WTC11 (cell line): ENCODE measurements around the gene MMS19. TPM values are rescaled to one million over a fixed set of nuclear protein-coding genes. Genes with fewer than 3 reads are reported as not detected.

Experiments used
- ATAC-seq: fragments of 200-7000 bp; cut with Tn5 transposase; 2 replicates; pipeline ENCODE4 v1.10.0; 2021; ENCODE audit warnings: mild to moderate bottlenecking, moderate library complexity
- CTCF ChIA-PET: fragments of 300-600 bp; sonication (Branson Sonifier 250); formaldehyde crosslinking; loops from one replicate; lab custom pipeline; 2021; ENCODE audit warnings: antibody characterized with exemption; lab: Charles Lee
- POLR2A ChIA-PET: fragments of 350-600 bp; sonication (Branson Sonifier 250); formaldehyde crosslinking; loops from one replicate; lab custom pipeline; 2021; ENCODE audit warnings: antibody characterized with exemption; lab: Charles Lee
- DNase-seq: peaks from one replicate; pipeline ENCODE4 v3.0.0; 2021; ENCODE audit warnings: low spot score
- H3K27ac Mint-ChIP-seq: 2 replicates; pipeline ENCODE4 v1.8.0; 2021; ENCODE audit warnings: mixed read lengths
- H3K27me3 Mint-ChIP-seq: 2 replicates; pipeline ENCODE4 v1.8.0; 2021; ENCODE audit warnings: low read depth, mild to moderate bottlenecking, moderate library complexity, mixed read lengths
- H3K36me3 Mint-ChIP-seq: 2 replicates; pipeline ENCODE4 v1.8.0; 2021; ENCODE audit warnings: mixed read lengths
- H3K4me1 Mint-ChIP-seq: 2 replicates; pipeline ENCODE4 v1.8.0; 2022; ENCODE audit warnings: mixed read lengths
- H3K4me3 Mint-ChIP-seq: 2 replicates; pipeline ENCODE4 v1.8.0; 2021; ENCODE audit warnings: mild to moderate bottlenecking, moderate library complexity, mixed read lengths
- H3K9me3 Mint-ChIP-seq: 2 replicates; pipeline ENCODE4 v1.8.0; 2021; ENCODE audit warnings: mixed read lengths
- FOXJ3 ChIP-seq: sonication (generic); formaldehyde crosslinking; IDR thresholded peaks from 2 replicates; pipeline ENCODE4 v1.9.0; 2021; ENCODE audit warnings: missing genetic modification reagents, mild to moderate bottlenecking, borderline replicate concordance
- FOXP1 ChIP-seq: sonication (generic); formaldehyde crosslinking; IDR thresholded peaks from 2 replicates; pipeline ENCODE4 v1.8.0; 2022; ENCODE audit warnings: missing genetic modification reagents, mild to moderate bottlenecking, moderate library complexity, borderline replicate concordance
- GABPB1 ChIP-seq: sonication (generic); formaldehyde crosslinking; IDR thresholded peaks from 2 replicates; pipeline ENCODE4 v1.8.1; 2023; ENCODE audit warnings: mild to moderate bottlenecking, missing genetic modification reagents
- GRHL2 ChIP-seq: fragments of 250-450 bp; sonication (Bioruptor Pico); IDR thresholded peaks from 2 replicates; pipeline ENCODE4 v1.8.0; 2022; ENCODE audit warnings: mild to moderate bottlenecking, moderate library complexity; ENCODE audit not compliant: insufficient replicate concordance, severe bottlenecking
- JUN ChIP-seq: sonication (generic); formaldehyde crosslinking; IDR thresholded peaks from 2 replicates; pipeline ENCODE4 v1.8.0; 2023; ENCODE audit warnings: mild to moderate bottlenecking, missing genetic modification reagents
- MYBL2 ChIP-seq: sonication (generic); formaldehyde crosslinking; IDR thresholded peaks from 2 replicates; pipeline ENCODE4 v1.8.1; 2023; ENCODE audit warnings: mild to moderate bottlenecking, moderate library complexity, missing genetic modification reagents
- SOX15 ChIP-seq: fragments of 250-450 bp; sonication (Bioruptor Pico); IDR thresholded peaks from 2 replicates; pipeline ENCODE4 v1.9.0; 2021; ENCODE audit warnings: mild to moderate bottlenecking
- TEAD1 ChIP-seq: sonication (generic); formaldehyde crosslinking; IDR thresholded peaks from 2 replicates; pipeline ENCODE4 v1.8.0; 2022; ENCODE audit warnings: mild to moderate bottlenecking, missing genetic modification reagents
- ZNF232 ChIP-seq: sonication (generic); formaldehyde crosslinking; IDR thresholded peaks from 2 replicates; pipeline ENCODE4 v1.8.0; 2022; ENCODE audit warnings: mild to moderate bottlenecking, missing genetic modification reagents
- total RNA-seq: library from RNA; stranded (reverse); gene quantifications from 3 replicates; pipeline ENCODE4 v1.2.3, GENCODE V29; 2021
- TF ChIP-seq, protein P1 (sequence below): sonication (generic); formaldehyde crosslinking; IDR thresholded peaks from 2 replicates; pipeline ENCODE4 v1.8.0; 2023; ENCODE audit warnings: missing genetic modification reagents
- TF ChIP-seq, protein P2 (sequence below): sonication (generic); formaldehyde crosslinking; IDR thresholded peaks from 2 replicates; pipeline ENCODE4 v1.8.1; 2022; ENCODE audit warnings: low read depth, missing genetic modification reagents, borderline replicate concordance
- TF ChIP-seq, protein P3 (sequence below): sonication (generic); formaldehyde crosslinking; IDR thresholded peaks from 2 replicates; pipeline ENCODE4 v1.8.0; 2023; ENCODE audit warnings: missing genetic modification reagents, mild to moderate bottlenecking, borderline replicate concordance
- TF ChIP-seq, protein P4 (sequence below): fragments of 250-450 bp; sonication (Bioruptor Pico); conservative IDR thresholded peaks from 2 replicates; pipeline ENCODE4 v1.9.0; 2021; ENCODE audit warnings: mild to moderate bottlenecking
- TF ChIP-seq, protein P5 (sequence below): fragments of 250-450 bp; sonication (Bioruptor Pico); IDR thresholded peaks from 2 replicates; pipeline ENCODE4 v2.1.2; 2022; ENCODE audit warnings: mild to moderate bottlenecking, moderate library complexity
- TF ChIP-seq, protein P6 (sequence below): fragments of 250-450 bp; sonication (Bioruptor Pico); IDR thresholded peaks from 2 replicates; pipeline ENCODE4 v1.9.0; 2021; ENCODE audit warnings: mild to moderate bottlenecking, borderline replicate concordance

The MMS19 gene
- total RNA-seq, 1 experiment from 2014 or later = 135 TPM

DNA sequence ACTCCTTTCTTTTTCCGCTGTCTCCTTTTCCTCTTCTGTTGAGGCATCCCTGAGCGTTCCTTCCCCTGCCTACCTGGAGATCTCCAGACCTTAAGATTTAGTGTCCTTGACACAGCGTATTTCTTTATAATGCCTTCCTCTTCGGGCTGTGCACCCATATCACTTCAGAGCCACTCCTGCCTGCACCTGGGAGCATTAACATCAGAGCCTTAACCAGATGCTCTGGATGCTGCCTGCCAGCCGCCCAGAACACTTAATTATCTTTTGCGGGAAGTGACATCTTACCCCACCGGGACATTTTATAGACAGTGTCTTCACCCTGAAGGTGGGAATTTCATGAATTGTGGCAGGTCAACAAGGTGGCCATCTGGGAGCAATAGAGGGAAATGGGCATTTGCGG is 24.7 kb upstream of the MMS19 start:
- Mint-ChIP-seq H3K27me3 (no peaks in the 10 kb centered on the region; the same call in 1 of the 2 replicates), H3K4me1 (peaks cover 32% of the 10 kb centered on the region), H3K27ac (peak overlapping the region; percentile 72), H3K36me3 (peaks cover 4% of the 10 kb centered on the region; the same call in 1 of the 2 replicates), H3K4me3 (no peak overlapping the region), H3K9me3 (no peaks in the 10 kb centered on the region)
- CTCF ChIA-PET = interaction anchor here (1.6 to 3.5 kb wide), 3 partner anchors 11 to 59 kb away, joined by 6 to 47 read pairs (median 15); partner anchors contain the start of gene UBTD1
- ATAC-seq (no peak), DNase-seq (no peak)
- POLR2A ChIA-PET = no interaction called here
- TF ChIP-seq, protein P1, sequence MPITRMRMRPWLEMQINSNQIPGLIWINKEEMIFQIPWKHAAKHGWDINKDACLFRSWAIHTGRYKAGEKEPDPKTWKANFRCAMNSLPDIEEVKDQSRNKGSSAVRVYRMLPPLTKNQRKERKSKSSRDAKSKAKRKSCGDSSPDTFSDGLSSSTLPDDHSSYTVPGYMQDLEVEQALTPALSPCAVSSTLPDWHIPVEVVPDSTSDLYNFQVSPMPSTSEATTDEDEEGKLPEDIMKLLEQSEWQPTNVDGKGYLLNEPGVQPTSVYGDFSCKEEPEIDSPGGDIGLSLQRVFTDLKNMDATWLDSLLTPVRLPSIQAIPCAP (CRISPR knock-in tag) = no peak
- no peak for TF ChIP-seq SOX15
- no peak for TF ChIP-seq MYBL2 (CRISPR knock-in tag)
- TF ChIP-seq, protein P2, sequence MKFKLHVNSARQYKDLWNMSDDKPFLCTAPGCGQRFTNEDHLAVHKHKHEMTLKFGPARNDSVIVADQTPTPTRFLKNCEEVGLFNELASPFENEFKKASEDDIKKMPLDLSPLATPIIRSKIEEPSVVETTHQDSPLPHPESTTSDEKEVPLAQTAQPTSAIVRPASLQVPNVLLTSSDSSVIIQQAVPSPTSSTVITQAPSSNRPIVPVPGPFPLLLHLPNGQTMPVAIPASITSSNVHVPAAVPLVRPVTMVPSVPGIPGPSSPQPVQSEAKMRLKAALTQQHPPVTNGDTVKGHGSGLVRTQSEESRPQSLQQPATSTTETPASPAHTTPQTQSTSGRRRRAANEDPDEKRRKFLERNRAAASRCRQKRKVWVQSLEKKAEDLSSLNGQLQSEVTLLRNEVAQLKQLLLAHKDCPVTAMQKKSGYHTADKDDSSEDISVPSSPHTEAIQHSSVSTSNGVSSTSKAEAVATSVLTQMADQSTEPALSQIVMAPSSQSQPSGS = no peak
- no peak for TF ChIP-seq ZNF232 (CRISPR knock-in tag)
- TF ChIP-seq GRHL2 = no peak
- no peak for TF ChIP-seq FOXJ3
- TF ChIP-seq, protein P3, sequence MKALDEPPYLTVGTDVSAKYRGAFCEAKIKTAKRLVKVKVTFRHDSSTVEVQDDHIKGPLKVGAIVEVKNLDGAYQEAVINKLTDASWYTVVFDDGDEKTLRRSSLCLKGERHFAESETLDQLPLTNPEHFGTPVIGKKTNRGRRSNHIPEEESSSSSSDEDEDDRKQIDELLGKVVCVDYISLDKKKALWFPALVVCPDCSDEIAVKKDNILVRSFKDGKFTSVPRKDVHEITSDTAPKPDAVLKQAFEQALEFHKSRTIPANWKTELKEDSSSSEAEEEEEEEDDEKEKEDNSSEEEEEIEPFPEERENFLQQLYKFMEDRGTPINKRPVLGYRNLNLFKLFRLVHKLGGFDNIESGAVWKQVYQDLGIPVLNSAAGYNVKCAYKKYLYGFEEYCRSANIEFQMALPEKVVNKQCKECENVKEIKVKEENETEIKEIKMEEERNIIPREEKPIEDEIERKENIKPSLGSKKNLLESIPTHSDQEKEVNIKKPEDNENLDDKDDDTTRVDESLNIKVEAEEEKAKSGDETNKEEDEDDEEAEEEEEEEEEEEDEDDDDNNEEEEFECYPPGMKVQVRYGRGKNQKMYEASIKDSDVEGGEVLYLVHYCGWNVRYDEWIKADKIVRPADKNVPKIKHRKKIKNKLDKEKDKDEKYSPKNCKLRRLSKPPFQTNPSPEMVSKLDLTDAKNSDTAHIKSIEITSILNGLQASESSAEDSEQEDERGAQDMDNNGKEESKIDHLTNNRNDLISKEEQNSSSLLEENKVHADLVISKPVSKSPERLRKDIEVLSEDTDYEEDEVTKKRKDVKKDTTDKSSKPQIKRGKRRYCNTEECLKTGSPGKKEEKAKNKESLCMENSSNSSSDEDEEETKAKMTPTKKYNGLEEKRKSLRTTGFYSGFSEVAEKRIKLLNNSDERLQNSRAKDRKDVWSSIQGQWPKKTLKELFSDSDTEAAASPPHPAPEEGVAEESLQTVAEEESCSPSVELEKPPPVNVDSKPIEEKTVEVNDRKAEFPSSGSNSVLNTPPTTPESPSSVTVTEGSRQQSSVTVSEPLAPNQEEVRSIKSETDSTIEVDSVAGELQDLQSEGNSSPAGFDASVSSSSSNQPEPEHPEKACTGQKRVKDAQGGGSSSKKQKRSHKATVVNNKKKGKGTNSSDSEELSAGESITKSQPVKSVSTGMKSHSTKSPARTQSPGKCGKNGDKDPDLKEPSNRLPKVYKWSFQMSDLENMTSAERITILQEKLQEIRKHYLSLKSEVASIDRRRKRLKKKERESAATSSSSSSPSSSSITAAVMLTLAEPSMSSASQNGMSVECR (CRISPR knock-in tag) = no peak

DNA sequence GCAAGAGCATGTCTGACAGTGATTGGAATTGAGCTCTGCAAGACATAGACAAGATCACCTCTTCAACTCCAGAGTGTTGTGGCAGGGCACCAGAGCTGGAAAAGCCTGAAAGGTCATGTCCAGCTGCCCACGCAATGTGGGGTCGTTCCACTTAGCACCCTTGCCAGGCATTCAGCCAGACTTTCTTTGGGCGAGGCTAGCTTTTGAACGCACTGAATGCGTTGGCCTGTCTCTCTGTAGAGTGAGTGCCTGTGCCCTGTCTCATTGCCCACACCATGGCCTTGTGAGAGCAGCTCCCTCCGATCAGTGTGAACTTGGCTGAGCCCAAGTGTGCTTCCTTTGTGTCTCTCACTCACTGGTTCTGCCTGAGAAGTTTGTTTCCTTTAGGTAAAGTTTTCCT is 23.8 kb upstream of the MMS19 start:
- Mint-ChIP-seq H3K9me3 (no peaks in the 10 kb centered on the region), H3K27me3 (no peaks in the 10 kb centered on the region; the same call in 1 of the 2 replicates), H3K4me3 (no peak overlapping the region), H3K27ac (peak overlapping the region; percentile 75; the same call in 1 of the 2 replicates), H3K4me1 (peaks cover 35% of the 10 kb centered on the region), H3K36me3 (peaks cover 4% of the 10 kb centered on the region; the same call in 1 of the 2 replicates)
- ATAC-seq (no peak), DNase-seq (no peak)
- ChIA-PET CTCF (interaction anchor here (0.6 to 3.5 kb wide), 11 partner anchors 8 to 90 kb away, joined by 3 to 47 read pairs (median 6); partner anchors contain the start of genes ANKRD2 and UBTD1), POLR2A (no interaction called here)
- no peak for TF ChIP-seq FOXP1
- TF ChIP-seq, all 79 proteins: peak for 0

DNA sequence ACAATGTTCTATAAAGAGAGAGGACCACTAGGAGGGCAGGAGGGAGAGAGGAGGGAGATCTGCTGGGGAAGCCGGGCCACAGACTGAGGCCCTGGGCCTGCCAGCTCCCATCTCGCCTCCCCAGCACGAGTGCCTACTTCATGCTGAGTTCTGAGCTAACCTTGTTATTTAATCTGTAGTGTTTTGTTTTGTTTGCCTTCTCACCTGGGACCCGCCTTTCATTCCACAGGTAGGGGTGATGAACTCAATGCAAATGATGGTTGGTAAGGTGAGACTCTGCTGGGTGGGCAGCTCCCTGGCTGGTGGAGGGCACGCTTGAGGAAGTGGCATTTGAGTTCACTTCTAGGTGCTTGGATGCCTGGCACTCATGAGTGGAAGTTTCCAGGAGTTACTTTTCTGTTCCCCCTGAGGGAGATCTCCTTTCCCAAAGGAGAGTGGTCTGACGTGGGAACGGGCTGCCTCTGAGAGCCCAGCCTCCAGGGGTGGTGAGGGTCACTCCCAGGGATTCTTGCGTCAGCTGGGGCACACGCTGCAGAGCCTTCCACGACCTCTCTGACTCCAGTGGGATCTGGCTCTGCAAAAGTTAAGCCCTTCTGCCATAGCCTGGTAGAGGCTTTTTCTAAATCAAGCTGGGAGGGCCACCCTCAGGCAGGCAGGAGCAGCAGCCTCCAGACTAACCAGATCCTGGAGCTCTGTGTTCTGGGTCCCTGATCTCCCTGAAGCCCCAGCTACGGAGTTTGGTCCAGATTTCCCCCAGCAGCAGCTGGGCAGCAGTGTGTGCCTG is 22.9 kb upstream of the MMS19 start:
- peak overlapping the region; percentile 79 for H3K27ac Mint-ChIP-seq
- ATAC-seq (peak; percentile 81), DNase-seq (peak; percentile 33)
- no peak overlapping the region for H3K4me3 Mint-ChIP-seq
- H3K36me3 Mint-ChIP-seq = peaks cover under 1% of the 10 kb centered on the region; the same call in 1 of the 2 replicates
- H3K4me1 Mint-ChIP-seq = peaks cover 35% of the 10 kb centered on the region
- no peaks in the 10 kb centered on the region for H3K9me3 Mint-ChIP-seq
- no peaks in the 10 kb centered on the region; the same call in 1 of the 2 replicates for H3K27me3 Mint-ChIP-seq
- CTCF ChIA-PET = interaction anchor here (0.6 to 3.5 kb wide), 14 partner anchors 9 to 206 kb away, joined by 3 to 47 read pairs (median 5); partner anchors contain the start of genes ANKRD2 and UBTD1
- POLR2A ChIA-PET = interaction anchor here (0.6 kb wide), 1 partner anchor 31 kb away, joined by 3 read pairs; no protein-coding TSS in a partner anchor
- TF ChIP-seq, protein P4, sequence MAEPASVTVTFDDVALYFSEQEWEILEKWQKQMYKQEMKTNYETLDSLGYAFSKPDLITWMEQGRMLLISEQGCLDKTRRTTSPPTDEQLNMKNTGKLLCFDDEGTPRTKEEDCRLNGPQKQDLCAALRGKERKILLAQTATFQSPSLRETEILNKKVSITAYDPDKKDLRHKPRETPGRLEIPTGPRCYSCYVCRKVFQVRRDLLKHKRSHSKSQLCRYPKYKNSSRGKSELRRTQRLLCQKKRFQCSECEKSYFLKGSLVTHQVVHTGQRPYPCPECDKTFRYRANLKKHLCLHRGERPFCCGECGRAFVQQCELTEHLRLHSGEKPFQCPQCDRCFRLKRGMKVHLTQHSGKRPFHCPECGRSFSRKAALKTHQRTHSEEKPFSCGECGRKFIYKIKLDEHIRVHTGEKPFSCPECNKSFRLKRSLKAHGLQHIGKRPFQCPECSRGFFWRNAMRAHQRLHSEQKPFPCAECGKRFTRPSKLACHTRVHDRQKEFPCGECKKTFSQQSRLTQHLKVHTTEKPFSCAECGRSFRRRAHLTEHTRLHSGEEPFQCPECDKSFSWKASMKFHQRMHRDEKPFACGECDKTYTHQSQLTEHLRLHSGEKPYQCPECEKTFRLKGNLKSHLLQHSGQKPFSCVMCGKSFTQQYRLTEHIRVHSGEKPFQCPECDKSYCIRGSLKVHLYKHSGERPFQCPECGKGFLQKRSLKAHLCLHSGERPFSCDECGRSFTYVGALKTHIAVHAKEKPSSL (CRISPR knock-in tag) = no peak
- TF ChIP-seq SOX15 (no peak), JUN (CRISPR knock-in tag) (no peak), GABPB1 (no peak), TEAD1 (no peak), MYBL2 (CRISPR knock-in tag) (no peak)
- TF ChIP-seq, protein P5, sequence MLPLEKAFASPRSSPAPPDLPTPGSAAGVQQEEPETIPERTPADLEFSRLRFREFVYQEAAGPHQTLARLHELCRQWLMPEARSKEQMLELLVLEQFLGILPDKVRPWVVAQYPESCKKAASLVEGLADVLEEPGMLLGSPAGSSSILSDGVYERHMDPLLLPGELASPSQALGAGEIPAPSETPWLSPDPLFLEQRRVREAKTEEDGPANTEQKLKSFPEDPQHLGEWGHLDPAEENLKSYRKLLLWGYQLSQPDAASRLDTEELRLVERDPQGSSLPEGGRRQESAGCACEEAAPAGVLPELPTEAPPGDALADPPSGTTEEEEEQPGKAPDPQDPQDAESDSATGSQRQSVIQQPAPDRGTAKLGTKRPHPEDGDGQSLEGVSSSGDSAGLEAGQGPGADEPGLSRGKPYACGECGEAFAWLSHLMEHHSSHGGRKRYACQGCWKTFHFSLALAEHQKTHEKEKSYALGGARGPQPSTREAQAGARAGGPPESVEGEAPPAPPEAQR = no peak
- TF ChIP-seq, protein P6, sequence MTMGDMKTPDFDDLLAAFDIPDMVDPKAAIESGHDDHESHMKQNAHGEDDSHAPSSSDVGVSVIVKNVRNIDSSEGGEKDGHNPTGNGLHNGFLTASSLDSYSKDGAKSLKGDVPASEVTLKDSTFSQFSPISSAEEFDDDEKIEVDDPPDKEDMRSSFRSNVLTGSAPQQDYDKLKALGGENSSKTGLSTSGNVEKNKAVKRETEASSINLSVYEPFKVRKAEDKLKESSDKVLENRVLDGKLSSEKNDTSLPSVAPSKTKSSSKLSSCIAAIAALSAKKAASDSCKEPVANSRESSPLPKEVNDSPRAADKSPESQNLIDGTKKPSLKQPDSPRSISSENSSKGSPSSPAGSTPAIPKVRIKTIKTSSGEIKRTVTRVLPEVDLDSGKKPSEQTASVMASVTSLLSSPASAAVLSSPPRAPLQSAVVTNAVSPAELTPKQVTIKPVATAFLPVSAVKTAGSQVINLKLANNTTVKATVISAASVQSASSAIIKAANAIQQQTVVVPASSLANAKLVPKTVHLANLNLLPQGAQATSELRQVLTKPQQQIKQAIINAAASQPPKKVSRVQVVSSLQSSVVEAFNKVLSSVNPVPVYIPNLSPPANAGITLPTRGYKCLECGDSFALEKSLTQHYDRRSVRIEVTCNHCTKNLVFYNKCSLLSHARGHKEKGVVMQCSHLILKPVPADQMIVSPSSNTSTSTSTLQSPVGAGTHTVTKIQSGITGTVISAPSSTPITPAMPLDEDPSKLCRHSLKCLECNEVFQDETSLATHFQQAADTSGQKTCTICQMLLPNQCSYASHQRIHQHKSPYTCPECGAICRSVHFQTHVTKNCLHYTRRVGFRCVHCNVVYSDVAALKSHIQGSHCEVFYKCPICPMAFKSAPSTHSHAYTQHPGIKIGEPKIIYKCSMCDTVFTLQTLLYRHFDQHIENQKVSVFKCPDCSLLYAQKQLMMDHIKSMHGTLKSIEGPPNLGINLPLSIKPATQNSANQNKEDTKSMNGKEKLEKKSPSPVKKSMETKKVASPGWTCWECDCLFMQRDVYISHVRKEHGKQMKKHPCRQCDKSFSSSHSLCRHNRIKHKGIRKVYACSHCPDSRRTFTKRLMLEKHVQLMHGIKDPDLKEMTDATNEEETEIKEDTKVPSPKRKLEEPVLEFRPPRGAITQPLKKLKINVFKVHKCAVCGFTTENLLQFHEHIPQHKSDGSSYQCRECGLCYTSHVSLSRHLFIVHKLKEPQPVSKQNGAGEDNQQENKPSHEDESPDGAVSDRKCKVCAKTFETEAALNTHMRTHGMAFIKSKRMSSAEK (CRISPR knock-in tag) = no peak
